Measurements from ENCODE around the gene SDC4.
A peak's percentile ranks its signal among the peaks of the same experiment; 100 is the strongest.

SDC4 gene

DNA sequence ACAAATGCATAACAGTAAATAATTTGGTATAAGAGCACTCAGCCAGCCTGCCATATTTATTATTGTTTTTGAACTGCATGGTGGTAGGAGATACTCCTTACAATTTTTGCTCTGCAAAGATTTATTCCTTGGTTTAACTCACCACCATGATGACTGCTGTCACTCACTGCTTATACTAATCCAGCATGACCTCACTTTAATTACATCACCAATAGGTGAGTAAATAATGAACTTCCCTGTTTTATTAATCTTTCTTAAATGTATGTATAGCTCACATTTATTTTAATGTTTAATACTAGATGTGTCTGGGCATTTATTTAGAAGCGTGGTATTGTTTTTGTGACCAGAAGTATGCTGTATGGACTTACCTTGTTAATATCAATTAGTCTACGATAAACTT is 42.7 kb upstream of the SDC4 start:
- TF ChIP-seq, protein P1, sequence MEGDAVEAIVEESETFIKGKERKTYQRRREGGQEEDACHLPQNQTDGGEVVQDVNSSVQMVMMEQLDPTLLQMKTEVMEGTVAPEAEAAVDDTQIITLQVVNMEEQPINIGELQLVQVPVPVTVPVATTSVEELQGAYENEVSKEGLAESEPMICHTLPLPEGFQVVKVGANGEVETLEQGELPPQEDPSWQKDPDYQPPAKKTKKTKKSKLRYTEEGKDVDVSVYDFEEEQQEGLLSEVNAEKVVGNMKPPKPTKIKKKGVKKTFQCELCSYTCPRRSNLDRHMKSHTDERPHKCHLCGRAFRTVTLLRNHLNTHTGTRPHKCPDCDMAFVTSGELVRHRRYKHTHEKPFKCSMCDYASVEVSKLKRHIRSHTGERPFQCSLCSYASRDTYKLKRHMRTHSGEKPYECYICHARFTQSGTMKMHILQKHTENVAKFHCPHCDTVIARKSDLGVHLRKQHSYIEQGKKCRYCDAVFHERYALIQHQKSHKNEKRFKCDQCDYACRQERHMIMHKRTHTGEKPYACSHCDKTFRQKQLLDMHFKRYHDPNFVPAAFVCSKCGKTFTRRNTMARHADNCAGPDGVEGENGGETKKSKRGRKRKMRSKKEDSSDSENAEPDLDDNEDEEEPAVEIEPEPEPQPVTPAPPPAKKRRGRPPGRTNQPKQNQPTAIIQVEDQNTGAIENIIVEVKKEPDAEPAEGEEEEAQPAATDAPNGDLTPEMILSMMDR (IDR thresholded peaks at IDR 0.05) = no peak
- Histone ChIP-seq H3K4me1 (ENCODE audit: control insufficient read depth in 1 of 2, insufficient read depth in 1 of 2, low read depth in 1 of 2, low read length in 1 of 2) (peaks cover 7 to 11% of the 10 kb centered on the region in 2 experiments), H3K27ac (no peak overlapping the region), H3K9me3 (no peaks in the 10 kb centered on the region), H3K4me3 (ENCODE audit: low read depth in 1 of 2, low read length in 1 of 2) (no peak overlapping the region), H3K36me3 (no peaks in the 10 kb centered on the region), H3K27me3 (no peaks in the 10 kb centered on the region)

DNA sequence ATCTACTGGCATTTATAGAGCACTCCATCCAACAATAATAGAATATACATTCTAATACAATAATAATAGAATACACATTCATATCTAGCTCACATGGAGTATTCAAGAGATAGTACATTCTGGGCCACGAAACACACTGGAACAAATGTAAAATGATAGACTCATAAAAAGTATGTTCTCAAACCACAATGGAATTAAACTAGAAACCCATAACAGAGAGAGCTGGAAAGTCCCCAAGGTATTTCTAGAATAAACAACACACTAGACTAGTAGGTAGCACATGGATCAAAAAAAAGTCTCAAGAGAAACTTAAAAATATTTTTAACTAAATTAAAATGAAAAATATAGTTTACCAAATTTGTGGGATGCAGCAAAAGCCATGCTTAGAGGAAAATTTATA is 39.0 kb upstream of the SDC4 start:
- Histone ChIP-seq H3K27ac (no peak overlapping the region), H3K27me3 (no peaks in the 10 kb centered on the region), H3K9me3 (no peaks in the 10 kb centered on the region), H3K4me1 (ENCODE audit: control insufficient read depth in 1 of 2, insufficient read depth in 1 of 2, low read depth in 1 of 2, low read length in 1 of 2) (peaks cover 7 to 11% of the 10 kb centered on the region in 2 experiments), H3K36me3 (no peaks in the 10 kb centered on the region), H3K4me3 (ENCODE audit: low read depth in 1 of 2, low read length in 1 of 2) (no peak overlapping the region)
- TF ChIP-seq, protein P1 (IDR thresholded peaks at IDR 0.05) = no peak

DNA sequence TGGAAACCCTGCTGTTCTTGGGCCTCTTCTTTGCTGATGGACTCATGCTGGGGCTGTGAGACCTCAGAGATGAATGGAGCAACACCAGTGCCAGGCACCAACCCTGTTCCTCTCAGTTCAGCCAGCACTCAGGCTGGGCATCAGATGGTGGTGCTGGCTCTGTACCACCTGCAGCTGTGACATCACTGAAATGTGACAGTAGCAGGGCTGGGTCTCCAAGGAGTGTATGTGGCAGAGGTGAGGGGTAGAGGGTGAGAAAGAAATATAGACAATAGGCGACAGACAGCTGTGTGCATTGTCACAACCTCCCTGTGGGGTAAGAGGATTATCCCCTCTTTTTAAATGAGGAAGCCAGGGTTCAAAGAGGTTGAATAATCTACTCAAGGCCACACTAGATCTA is 30.0 kb upstream of the SDC4 start, which contains the start of gene TP53TG5:
Gene TP53TG5, minus strand, starts transcription at position 135 of the 400 bp plus-strand sequence. Its CDS starts 89 bp downstream, at position 46.
- Histone ChIP-seq H3K36me3 (no peaks in the 10 kb centered on the region), H3K27me3 (peaks cover under 1% of the 10 kb centered on the region), H3K4me3 (ENCODE audit: low read depth in 1 of 2, low read length in 1 of 2) (no peak within 1 kb of the TSS), H3K9me3 (no peaks in the 10 kb centered on the region), H3K4me1 (ENCODE audit: control insufficient read depth in 1 of 2, insufficient read depth in 1 of 2, low read depth in 1 of 2, low read length in 1 of 2) (peaks cover 8 to 9% of the 10 kb centered on the region in 2 experiments), H3K27ac (no peak within 1 kb of the TSS)
- TF ChIP-seq, protein P1 (IDR thresholded peaks at IDR 0.05) = no peak

DNA sequence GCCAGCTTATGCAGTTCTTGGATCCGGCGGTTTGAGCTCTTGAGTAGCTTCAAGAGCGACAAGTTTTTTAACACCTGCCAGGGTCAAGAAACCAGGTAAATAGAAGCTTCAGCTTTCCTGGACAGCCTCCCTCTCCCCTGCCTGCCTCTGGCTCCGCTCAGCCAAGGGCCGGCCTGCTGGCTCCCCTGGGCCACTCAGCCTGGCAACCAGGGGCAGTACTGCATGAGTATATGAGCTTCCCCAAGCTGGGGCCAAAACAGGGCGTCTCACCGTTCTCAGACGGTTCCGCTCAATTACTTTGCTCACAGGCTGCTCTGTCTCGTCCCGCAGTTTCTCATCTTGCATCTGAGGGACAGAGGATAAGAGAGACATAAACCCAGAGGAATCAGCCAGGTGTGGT is 29.0 kb upstream of the SDC4 start:
- no peak overlapping the region for H3K27ac ChIP-seq
- H3K9me3 ChIP-seq = no peaks in the 10 kb centered on the region
- H3K4me1 ChIP-seq (ENCODE audit: control insufficient read depth in 1 of 2, insufficient read depth in 1 of 2, low read depth in 1 of 2, low read length in 1 of 2) = peaks cover 17 to 18% of the 10 kb centered on the region in 2 experiments
- H3K27me3 ChIP-seq = peaks cover 10% of the 10 kb centered on the region
- H3K36me3 ChIP-seq = no peaks in the 10 kb centered on the region
- no peak overlapping the region for H3K4me3 ChIP-seq (ENCODE audit: low read depth in 1 of 2, low read length in 1 of 2)
- TF ChIP-seq, protein P1 (IDR thresholded peaks at IDR 0.05) = no peak

DNA sequence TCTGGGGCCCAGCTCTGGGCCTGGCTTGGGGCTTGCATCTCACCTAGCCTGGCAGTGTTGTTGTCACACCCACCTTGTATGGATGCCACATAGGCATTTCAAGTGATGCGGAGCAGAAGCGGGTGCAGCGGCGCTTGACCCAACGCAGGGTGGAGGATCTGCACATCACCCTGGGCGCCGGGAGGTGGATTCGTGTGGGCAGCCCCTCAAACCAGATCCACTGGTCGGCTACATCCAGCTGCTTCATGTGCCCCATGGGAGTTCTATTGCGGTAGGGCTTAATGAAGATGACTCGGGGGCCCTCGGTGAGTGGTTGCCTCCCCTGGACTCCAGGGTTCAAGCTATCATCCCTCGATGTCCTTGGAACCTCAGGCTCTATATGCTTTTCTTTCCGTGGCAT is 26.7 kb upstream of the SDC4 start:
- H3K9me3 ChIP-seq = no peaks in the 10 kb centered on the region
- no peak overlapping the region for H3K27ac ChIP-seq
- TF ChIP-seq, protein P1 (IDR thresholded peaks at IDR 0.05) = no peak
- H3K4me3 ChIP-seq (ENCODE audit: low read depth in 1 of 2, low read length in 1 of 2) = no peak overlapping the region
- peaks cover 17 to 19% of the 10 kb centered on the region in 2 experiments for H3K4me1 ChIP-seq (ENCODE audit: control insufficient read depth in 1 of 2, insufficient read depth in 1 of 2, low read depth in 1 of 2, low read length in 1 of 2)
- peaks cover 10% of the 10 kb centered on the region for H3K27me3 ChIP-seq
- no peaks in the 10 kb centered on the region for H3K36me3 ChIP-seq

DNA sequence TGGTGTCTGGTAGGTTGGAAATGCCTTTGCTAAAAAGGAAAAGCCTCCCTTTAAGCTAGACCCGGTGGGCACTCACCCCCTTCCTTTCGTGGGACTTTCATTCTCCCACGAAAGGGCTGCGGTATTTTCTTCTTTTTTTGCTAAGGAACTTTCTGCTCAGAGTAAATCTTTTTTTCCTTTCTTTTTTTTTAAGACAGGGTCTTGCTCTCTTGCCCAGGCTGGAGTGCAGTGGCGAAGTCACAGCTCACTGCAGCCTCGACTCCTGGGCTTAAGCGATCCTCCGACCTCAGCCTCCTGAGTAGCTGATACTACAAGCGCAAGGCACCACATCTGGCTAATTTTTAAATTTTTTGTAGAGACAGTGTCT is 25.9 kb upstream of the SDC4 start:
- Histone ChIP-seq H3K4me1 (ENCODE audit: control insufficient read depth in 1 of 2, insufficient read depth in 1 of 2, low read depth in 1 of 2, low read length in 1 of 2) (peaks cover 18 to 24% of the 10 kb centered on the region in 2 experiments), H3K9me3 (no peaks in the 10 kb centered on the region), H3K27me3 (peaks cover 10% of the 10 kb centered on the region), H3K4me3 (ENCODE audit: low read depth in 1 of 2, low read length in 1 of 2) (peak overlapping the region; percentile 63), H3K27ac (no peak overlapping the region), H3K36me3 (no peaks in the 10 kb centered on the region)
- TF ChIP-seq, protein P1 (IDR thresholded peaks at IDR 0.05) = no peak

All from neutrophil (primary cell).